OCI-LY3 (cell line): Measurements from ENCODE around the gene OR14I1.

ENCODE experiments used
- EZH2phosphoT487 ChIP-seq: fragments of 200-600 bp; shearing (Covaris generic); IDR thresholded peaks from 2 replicates; pipeline ENCODE4 v1.6.1; 2018; ENCODE audit warnings: antibody characterized with exemption, mixed run types, low read depth
- TF ChIP-seq, protein P1 (sequence below): fragments of 200-600, 300-600 bp; sonication (generic); IDR thresholded peaks from 2 replicates; pipeline ENCODE4 v1.5.1; 2014; ENCODE audit warnings: antibody characterized with exemption, low read length, low read depth

DNA sequence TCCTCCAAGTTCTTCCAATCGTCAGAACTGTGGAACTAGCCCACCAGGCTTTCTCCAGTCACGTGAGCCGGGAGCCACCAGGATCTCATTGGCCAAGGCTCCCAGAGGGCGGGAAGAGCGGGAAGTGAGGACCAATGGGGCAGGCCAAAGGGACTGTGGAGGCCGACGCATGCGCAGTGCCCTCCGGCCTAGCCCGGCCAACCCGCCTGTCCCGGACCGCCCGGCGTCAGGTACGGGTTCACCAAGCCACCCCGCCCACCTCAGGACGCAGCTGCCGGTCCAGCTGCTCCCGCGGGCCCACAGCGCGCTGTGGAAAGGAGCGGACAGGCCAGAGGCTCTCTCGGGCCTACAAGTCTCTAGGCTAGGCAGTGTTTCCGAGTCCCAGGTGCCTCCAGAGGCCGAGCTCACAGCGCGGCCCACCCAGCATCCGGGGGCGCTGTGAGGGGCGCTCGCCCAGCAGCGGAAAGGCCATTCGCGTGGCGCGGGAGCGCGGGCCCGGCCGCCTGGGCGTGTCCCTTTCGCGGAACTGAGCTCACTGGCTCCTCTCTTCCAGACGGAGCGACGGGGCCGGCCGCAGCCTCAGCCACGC lies 10.9 kb downstream of the OR14I1 start:
- TF ChIP-seq, protein P1, sequence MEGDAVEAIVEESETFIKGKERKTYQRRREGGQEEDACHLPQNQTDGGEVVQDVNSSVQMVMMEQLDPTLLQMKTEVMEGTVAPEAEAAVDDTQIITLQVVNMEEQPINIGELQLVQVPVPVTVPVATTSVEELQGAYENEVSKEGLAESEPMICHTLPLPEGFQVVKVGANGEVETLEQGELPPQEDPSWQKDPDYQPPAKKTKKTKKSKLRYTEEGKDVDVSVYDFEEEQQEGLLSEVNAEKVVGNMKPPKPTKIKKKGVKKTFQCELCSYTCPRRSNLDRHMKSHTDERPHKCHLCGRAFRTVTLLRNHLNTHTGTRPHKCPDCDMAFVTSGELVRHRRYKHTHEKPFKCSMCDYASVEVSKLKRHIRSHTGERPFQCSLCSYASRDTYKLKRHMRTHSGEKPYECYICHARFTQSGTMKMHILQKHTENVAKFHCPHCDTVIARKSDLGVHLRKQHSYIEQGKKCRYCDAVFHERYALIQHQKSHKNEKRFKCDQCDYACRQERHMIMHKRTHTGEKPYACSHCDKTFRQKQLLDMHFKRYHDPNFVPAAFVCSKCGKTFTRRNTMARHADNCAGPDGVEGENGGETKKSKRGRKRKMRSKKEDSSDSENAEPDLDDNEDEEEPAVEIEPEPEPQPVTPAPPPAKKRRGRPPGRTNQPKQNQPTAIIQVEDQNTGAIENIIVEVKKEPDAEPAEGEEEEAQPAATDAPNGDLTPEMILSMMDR: no peak
- no peak for TF ChIP-seq EZH2phosphoT487
